Ramos (cell line): ENCODE data around the gene ZBTB47.

Source experiments
- in situ Hi-C: fragments of 300-500 bp; cut with MboI; formaldehyde crosslinking; loops from one replicate; pipeline ENCODE4 v1.14.3; 2022; ENCODE audit warnings: low sequenced_read_pairs; ENCODE audit not compliant: unreplicated experiment

ZBTB47 gene

DNA sequence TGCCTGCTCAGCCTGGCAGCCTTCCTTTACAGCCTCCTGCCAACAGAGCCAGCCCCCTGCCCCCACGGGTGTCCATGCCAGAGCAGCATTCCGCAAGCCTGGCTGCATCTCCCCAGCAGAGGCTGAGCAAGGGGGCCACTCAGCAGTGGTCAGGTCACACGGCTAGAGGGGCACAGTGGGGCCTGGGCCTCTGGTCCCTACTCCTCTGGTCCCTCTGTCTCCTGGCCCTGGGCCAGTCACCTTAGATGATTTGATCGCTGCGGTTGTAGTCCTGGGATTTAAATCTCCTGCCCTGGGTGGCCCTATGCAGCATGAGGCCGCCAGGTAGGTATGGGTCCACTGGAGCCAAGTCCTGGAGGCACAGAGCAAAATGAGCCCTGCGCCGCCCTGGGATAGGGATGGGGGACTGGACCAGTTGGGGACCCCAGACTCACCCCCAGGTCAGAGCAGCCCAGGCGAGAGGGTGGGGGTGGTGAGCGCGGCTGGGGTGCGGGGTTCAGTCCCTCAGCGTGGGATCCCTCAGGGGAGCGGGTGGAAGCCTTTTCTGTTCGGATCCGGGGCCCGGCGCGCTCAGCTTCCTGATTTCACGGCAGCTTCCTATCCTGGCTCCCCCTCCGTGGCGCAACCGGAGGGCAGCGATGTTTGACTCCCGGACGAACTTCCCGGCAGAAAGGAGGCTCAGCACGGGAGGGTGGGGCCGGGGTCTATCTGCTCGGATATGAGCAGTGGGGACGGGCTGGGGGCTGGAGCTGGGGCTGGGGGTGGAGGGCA lies at the start of gene ZBTB47:
Gene ZBTB47 (plus strand): TSS at position 138 of the 771 bp plus-strand sequence. CDS start 4,659 bp downstream, outside the sequence.
- in situ Hi-C loops, result no loop called here

DNA sequence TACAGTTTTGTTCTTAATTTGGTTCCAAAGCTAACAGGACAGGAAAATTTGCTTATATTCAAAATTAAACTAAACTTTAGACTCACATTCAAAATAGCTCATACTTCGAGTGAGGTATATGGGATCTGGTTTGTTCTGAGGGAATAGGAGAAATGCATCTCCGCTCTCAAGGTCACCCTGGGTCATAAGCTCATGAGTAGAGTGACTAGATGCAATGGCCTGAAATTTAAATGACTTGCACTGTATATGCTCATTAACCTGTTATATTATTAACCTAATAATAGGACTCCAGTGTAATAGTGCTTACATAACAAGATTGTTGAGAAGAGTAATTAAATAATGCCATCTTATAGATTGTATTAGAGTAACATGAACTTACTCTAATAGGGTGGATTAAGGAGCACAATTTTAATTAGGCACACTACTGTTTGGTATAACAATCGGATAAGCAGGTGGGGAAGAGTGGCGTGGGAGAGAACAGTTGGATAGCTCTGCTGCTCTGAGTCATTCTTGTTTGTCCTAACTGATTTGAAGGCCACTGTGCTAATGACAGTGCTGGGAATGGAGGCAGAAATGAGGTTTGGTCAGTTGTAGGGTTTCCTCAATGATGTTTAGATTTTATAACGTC lies 47.8 kb upstream of the ZBTB47 start:
- in situ Hi-C loops, result no loop called here

GRCh38 chr3:42608581-42608980 lies 44.9 kb upstream of the ZBTB47 start:
- in situ Hi-C loops, result no loop called here

DNA sequence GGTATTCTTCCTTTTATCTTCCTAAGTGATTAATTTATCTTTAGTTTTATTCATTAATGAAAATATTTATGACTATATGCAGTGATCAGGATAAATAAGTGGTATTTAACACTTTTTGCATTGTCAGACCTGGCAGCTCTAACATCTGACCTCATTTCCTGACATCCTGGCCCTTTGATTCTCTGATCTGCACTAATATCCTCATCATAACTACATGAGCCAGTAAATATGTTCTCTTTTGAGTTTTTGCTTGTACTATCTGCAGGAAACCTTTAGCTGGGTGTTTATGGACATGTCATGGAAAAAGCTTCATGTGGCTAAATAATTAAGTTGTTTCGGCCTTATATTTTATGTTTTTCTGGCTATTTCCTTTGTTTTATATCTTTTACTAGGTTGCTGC lies 42.5 kb upstream of the ZBTB47 start:
- in situ Hi-C loops, result no loop called here

DNA sequence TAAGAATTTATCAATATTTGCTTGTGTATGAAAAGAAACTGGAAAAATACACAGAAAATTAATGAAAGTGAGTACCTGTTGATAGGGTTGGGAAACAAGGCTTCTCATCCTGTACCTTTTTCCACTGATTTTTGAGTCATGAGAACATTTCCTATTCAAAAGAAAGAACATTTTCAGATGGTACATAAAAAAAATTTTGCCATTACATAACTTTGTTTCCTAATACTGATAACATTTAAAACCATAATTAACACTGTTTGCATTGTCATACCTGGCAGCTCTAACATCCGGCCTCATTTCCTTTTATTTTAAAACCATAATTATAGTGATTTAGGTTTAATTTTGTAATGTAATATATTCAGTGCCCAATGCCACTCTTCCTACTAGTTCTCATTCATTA lies 41.3 kb upstream of the ZBTB47 start:
- in situ Hi-C loops, result no loop called here

DNA sequence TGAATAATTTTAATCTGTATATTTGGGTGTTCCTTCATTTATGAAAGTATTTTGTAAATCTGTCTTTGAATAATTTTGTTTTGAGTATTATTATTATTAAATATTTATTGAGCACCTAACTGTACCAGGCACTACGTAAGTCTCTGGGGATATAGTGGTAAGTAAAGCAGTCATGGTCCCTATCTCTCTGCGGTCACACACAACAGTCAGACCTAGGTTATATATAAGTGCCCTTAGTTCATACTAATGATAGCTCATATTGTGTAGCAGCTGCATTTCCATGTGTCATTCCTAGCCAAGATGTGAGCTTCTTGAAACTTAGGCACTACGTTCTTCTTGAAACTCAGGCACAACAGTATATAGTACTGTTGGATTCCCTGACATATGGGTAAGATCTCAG lies 40.6 kb upstream of the ZBTB47 start:
- in situ Hi-C loops, result no loop called here

DNA sequence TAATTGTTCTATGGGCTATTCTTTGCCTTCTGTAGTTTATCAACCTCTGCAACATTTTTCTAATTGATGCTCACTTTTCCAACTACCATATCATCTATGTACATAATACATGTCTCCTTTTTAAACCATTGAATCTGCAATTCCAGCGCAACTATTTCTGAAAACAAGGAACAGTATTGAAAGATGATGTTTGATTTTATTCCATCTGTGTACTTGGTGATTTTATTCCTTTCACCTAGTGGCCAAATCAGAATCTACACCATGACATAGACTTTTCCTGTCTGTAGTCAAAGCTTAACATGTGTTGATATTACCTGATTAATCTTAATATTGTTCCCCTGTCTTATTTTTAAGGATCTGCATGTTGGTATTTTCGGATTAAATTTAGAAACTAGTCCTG lies 40.0 kb upstream of the ZBTB47 start:
- in situ Hi-C loops, result no loop called here

GRCh38 chr3:42631620-42632019 lies 21.9 kb upstream of the ZBTB47 start:
- in situ Hi-C loops, result no loop called here

- in situ Hi-C loops, result no loop called here
Observed at GRCh38 chr3:42632146-42632545, 21.4 kb upstream of the ZBTB47 start.

- in situ Hi-C loops, result no loop called here
Observed at GRCh38 chr3:42633544-42633943, 20.0 kb upstream of the ZBTB47 start.

- in situ Hi-C loops, result no loop called here
Observed at GRCh38 chr3:42635111-42635510, 18.4 kb upstream of the ZBTB47 start.

GRCh38 chr3:42637001-42637400 lies 16.5 kb upstream of the ZBTB47 start:
- in situ Hi-C loops, result no loop called here

DNA sequence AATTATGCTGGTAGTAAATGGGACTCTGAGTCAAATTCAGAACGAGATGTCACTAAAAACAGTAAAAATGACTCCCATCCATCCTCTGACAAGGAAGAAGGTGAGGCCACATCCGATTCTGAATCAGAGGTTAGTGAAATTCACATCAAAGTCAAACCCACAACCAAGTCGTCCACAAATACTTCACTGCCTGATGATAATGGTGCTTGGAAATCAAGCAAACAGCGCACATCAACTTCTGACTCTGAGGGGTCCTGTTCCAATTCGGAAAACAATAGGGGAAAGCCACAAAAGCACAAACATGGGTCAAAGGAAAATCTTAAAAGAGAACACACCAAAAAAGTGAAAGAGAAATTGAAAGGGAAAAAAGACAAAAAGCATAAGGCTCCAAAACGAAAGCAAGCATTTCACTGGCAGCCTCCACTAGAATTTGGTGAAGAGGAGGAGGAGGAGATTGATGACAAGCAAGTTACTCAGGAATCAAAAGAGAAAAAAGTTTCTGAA lies 15.1 kb upstream of the ZBTB47 start:
- in situ Hi-C loops, result no loop called here

- in situ Hi-C loops, result no loop called here
Observed at GRCh38 chr3:42639192-42639591, 14.3 kb upstream of the ZBTB47 start.

- in situ Hi-C loops, result no loop called here
Observed at GRCh38 chr3:42640129-42640528, 13.4 kb upstream of the ZBTB47 start.

- in situ Hi-C loops, result no loop called here
Observed at GRCh38 chr3:42640771-42641370, 12.6 kb upstream of the ZBTB47 start.

DNA sequence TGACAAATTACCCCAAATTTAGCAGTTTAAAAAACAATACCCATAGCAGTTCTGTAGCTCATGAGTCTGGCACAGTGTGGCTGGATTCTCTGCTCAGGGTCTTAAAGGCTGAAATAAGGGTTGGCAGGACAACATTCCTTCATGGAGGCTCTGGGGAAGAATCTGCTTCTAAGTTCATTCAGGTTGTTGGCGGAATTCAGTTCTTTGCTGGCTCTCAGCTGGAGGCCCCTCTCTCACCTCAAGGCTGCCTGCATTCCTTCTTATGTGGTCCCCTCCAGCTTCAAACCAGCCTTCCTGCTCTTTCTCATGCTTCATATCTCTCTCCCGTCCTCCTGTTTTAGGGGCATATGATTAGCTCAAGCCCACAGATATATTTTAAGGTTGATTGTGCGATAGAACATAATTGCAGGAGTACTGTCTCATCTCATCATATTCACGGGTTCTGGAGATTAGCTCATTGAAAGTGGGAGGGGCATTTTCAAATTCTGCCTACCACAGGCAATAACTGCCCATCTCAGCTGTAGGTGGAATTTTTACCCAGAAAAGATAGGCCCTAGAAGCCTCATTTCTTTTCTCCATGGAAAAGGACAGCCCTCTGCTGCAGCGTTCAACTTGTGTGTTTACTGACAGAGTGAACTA lies 5.6 kb upstream of the ZBTB47 start:
- in situ Hi-C loops, result no loop called here

DNA sequence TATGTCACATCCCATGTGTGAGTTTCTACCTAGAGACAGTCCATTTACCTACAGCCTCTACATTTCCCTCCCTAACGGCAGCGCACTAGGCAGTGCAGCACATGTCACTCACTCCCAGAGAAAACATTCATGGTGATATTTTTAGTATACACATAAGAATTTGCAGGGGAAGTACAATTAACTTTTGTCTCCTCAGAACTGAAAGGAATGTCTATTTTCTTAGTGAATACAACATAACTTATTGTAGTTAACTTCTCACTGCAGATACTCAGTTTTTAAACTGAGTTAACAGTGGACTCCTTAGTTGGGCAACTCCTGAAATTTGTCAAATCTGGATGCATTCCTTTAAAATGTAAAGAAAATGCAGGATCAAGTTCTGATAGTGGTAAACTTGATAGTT lies 4.5 kb upstream of the ZBTB47 start:
- in situ Hi-C loops, result no loop called here

DNA sequence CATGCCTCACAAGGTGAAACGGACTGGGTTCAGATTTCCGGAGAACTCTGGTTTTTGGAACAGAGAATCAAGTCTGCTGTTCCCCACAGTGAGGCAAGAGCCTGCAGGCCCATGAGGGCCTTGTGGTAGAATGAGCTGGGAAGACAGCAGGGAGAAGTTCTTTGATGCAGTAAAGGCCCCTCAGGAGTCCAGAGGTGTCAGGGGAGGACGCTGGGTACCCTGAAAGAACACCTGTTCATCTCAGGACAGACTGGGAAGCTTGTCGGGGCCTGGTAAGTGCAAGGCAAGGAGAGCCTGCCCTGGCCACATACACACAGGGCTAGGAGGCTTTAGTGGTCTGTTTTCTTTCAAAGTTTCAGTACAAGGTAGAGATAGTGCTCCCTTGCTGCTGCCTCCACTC lies 3.7 kb upstream of the ZBTB47 start:
- in situ Hi-C loops, result no loop called here

DNA sequence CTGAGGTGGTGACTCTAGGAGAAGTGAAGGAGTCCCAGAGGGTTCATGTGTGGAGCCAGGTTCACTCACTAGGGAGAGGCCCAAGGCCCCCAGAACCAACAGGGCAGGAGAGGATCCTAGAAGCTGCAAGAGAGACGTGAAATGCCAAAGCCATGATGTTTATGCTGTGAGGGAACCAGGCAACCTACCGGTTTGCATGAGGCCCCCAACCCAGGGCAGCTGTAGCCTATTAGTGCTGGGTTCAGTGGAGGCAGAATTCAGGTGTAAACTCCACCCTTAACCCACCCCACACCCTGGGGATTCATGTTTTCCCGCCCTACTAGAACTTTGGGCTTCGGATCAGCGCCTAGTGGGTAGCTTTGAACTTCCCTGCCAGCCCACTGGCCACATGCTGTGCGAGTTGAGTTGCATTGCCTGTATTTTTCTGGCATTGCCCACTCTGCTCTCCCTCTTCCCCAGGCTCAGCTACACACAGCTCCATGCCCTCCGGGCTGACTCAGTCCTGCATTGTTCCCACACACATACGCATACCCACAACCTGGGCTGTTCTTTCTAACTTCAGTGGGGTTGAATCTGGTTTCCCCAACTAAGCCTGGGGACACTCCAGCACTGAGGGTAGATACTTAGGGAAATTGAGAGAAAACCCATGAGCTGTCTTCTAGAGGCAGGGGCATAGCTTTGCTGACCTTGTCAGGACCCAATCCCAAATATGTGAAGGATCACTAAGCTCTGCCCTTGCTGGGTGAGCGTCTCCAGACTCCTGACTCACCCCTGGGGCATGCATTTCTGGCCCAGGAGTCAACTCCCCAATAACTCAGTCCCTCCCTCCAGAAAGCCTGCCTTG lies 2.0 kb upstream of the ZBTB47 start:
- in situ Hi-C loops, result no loop called here
